SHP77 treated with DMSO at 0.1 percent for 48 hours (cell line): ENCODE measurements around the gene RNF213.

Experiments used
- DNase-seq: peaks from one replicate; lab custom pipeline; 2025; lab: John Stamatoyannopoulos, UW

Gene RNF213

DNA sequence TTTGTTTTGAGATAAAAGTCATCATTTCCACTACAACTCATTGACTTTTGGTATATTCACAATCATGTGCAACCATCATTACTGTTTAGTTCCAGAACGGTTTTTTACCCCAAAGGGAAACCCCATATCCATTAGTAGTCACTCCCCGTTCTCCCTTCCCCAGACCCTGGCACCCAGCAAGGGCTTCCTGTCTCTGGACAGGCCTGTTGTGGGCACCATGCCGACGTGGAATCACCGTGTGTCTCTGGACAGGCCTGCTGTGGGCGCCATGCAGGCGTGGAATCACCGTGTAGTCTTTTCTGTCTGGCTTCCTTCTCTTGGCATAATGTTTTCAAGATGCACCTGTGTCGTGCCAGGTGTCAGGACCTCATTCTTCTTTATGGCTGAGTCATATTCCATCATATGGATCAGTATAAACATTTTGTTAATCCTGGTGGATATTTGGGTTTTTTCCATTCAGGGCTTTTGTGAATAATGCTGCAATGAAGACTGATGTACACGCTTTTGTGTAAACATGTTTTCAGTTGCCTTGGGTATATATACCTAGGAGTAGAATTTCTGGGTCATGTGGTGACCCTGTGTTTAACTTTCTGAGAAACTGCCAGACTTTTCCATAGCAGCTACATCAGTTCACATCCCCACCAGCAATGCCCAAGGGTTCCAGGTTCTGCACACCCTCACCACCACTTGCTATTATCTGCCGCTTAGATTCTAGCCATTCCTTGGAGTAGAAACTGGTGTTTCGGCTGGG lies 173.4 kb downstream of the RNF213 start:
- DNase-seq, result no peak

GRCh38 chr17:80437532-80437931 lies 176.9 kb downstream of the RNF213 start:
- DNase-seq, result no peak

GRCh38 chr17:80438806-80439205 lies 178.2 kb downstream of the RNF213 start:
- no peak for DNase-seq

- DNase-seq, result no peak
Measured at GRCh38 chr17:80439499-80439898, 178.8 kb downstream of the RNF213 start.

DNA sequence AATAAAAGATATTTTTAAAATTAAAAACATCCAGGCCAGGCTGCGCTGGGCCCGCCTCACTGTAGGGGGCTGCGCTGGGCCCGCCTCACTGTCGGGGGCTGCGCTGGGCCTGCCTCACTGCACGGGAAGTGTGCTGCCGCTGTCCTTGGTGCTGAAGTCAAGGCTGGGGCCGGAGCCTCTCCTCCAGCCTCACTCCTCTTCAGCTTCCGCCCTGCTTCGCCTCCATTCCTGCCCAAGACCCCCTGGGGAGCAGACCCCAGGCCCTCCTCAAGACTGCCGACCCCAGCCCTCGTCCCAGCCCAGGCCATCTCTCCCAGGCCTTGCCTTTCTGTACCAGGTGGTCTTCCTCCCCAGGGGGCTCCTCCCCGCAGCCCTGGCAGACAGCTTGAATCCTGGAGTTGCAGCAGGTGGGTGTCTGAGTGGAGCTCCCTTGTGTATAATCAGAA lies 180.5 kb downstream of the RNF213 start:
- no peak for DNase-seq

DNA sequence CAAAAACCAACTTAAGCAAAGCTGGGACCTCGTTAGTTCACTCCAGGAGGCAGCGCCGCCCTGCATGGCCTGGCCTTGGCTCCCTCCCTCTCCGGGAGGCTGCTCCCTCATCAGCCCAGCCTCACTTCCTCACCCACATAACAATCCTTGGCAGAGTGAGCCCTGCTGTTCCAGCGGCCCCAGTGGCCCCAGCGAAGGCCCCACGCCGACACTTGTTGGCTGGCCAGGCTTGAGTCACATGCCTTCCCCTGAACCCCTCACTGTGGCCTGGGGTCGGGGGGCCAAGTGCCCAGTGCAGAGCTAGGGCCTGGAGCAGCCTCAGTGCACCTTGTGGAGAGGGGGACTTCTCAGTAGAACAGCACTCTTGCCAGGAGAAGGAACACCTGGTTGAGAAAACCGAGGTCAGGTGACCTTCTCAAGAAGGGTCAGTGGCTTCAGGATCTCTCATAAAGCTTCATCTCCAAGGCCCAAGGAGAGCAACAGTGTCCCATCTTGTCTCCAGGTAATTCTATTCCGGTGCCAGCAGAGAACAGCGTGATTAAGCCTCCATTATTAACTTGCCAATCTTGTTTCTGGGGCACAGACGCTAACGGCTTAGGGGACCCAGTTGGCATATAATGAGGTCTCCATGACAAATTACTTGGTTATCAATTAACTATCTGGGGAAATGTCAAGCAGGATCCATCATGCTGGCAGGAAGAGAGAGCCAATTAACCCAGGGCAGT lies 181.1 kb downstream of the RNF213 start:
- no peak for DNase-seq

DNA sequence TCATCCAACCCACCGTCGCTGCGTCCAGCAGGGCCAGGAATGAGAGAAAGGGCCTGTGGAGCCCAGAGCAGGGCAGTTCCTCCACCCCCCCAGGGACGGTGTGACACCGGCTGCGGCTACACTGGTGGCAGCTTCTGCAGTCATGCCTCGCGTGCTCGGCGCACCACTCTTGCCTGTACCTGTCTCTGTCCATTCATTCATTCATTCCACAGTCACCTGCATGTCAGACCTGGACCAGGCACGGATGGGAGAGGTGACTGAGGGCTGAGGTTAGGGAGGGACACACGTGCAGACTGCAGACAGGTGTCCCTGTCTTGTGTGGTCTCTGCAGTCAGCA lies 181.6 kb downstream of the RNF213 start:
- no peak for DNase-seq

DNA sequence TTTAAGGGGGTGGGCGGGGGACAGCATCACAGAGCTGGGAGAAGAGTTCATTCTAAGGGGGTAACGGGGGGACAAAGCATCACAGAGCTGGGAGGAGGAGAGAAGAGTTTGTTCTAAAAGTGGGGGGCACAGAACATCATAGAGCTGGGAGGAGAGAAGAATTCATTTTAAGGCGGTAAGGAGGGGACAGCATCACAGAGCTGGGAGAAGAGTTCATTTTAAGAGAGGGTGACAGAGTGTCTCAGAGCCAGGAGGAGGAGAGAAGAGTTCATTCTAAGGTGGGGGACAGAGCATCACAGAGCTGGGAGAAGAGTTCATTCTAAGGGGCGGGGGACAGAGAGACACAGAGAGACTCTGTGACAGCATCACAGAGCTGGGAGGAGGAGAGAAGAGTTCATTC lies 182.1 kb downstream of the RNF213 start:
- DNase-seq, result no peak

- DNase-seq, result no peak
Measured at GRCh38 chr17:80443498-80443897, 182.8 kb downstream of the RNF213 start.

GRCh38 chr17:80443916-80444643 lies 183.4 kb downstream of the RNF213 start:
- DNase-seq, result no peak

DNA sequence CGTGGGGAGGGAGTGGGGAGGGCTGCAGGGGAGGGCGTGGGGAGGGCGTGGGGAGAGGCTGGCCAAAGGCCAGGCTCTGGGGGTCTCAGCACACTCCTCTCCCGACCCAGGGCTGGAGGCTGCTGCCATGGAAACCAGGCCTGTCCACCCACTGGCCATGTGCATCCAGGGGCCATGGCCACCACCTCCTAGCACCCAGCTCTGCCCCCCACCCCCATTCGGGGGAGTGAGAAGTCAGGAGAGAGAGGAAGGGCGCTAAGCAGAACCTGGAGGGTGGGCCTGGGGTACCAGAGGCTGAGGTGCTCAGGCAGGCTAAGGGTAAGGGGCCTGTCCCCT lies 184.0 kb downstream of the RNF213 start:
- no peak for DNase-seq

DNA sequence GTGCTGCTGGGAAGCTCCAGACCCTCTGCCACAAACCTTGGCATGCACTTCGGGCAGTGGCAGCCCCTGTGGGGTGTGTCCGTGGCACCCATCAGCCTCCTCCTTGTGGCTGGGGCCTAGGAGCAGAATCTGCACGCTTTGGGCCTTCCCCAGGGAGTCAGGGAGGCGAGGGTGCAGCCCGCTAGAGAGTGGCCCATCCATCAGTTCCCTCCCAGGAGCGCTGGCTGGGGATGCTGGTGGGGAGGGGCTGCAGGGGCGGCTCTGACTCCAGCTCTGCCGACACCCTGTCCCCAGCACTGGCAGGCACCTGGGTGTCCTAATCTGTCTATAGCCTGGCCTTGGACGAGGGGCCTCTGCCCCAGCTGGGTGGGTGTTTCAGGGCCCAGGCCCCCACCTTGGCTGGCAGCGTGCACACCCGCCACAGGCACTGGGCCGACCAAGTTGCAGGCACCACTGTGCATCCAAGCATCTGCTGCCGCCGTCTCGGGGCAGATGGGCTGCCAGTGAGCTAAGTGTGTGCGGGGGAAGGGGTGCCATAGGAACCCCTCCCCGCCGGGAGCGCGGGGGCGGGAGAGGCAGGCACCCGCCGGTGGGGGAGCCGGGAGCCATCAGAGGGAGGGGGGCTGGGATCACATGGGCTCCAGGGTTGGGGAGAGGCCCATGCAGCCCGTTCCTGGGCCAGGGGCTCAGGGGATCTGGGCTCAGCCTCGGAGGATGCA lies 184.5 kb downstream of the RNF213 start:
- DNase-seq, result no peak

DNA sequence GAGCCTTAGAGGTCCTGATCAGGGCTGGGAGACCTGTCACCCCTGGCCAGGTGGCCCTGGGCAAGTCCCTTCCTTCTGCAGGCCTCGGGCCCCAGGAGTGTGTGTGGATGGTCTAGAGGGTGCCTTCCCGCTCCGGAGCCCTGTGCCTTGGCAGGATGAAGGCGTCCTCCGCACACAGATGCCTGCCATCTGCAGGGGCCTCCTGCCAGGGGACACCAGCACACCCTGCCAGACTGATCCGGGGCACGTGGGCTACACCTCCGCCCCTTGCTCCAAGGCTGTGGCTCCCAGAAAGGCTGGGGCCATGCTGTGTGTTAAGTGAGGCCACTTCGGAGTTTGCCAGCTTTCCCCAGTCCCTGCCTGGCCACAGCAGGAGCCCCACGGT lies 185.1 kb downstream of the RNF213 start:
- no peak for DNase-seq

GRCh38 chr17:80446645-80447405 lies 186.2 kb downstream of the RNF213 start:
- peak; percentile 39 for DNase-seq

DNA sequence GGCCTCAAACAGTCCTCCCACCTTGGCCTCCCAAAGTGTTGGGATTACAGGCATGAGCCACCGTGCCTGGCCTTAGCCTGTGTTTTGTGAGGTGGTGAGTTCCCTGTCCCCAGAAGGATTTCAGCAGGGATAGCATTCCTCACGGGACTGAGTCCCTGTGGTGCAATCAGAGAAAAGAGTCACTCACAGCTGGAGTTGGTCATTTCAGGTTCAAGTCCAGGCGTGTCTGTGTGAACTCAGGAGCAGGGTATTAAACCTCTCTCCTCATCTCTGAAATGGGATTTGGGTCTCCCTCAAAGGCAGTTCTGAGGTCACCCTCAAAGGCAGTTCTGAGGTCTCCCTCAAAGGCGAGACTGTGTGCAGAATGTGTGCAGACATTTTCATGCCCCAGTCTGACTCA lies 187.1 kb downstream of the RNF213 start:
- DNase-seq, result no peak
